K562 (cell line): Measurements from ENCODE around the gene DYNC1I1.

Source experiments
- CEBPB ChIP-seq: fragments of 450-650 bp; IDR thresholded peaks from 2 replicates; pipeline ENCODE4 v1.6.1; 2016; ENCODE audit warnings: missing genetic modification characterization, missing compliant biosample characterization
- CTCF ChIP-seq, 3 experiments: IDR thresholded peaks in 2 of 3; conservative IDR thresholded peaks in 1 of 3; 2 replicates each; pipeline ENCODE4 v1.5.1; 2011 to 2012; ENCODE audit warnings: low read length in 3 of 3, mild to moderate bottlenecking in 3 of 3, control low read depth in 2 of 3, improper control_type of control experiment in 1 of 3, inconsistent platforms in 1 of 3, low read depth in 1 of 3, mixed read lengths in 1 of 3, moderate library complexity in 1 of 3; ENCODE audit not compliant: insufficient read depth in 2 of 3
- DNMT1 ChIP-seq: fragments of 450-650 bp; IDR thresholded peaks from 2 replicates; pipeline ENCODE4 v1.6.1; 2016; ENCODE audit warnings: antibody characterized with exemption, mild to moderate bottlenecking
- HMG20A ChIP-seq: fragments of 450-650 bp; formaldehyde crosslinking; conservative IDR thresholded peaks from 2 replicates; pipeline ENCODE4 v1.4.0; 2020; ENCODE audit warnings: mild to moderate bottlenecking, mixed read lengths
- MAFF ChIP-seq: IDR thresholded peaks from 2 replicates; pipeline ENCODE4 v1.6.1; 2012; ENCODE audit warnings: low read length, improper control_type of control experiment
- SIN3A ChIP-seq, 2 experiments: fragments of 150-350 bp in 1 of 2; IDR thresholded peaks; 2 replicates each; pipeline ENCODE4 v1.6.1; 2011 to 2016; ENCODE audit warnings: borderline replicate concordance in 2 of 2, low read depth in 2 of 2, low read length in 2 of 2, mild to moderate bottlenecking in 2 of 2, moderate library complexity in 2 of 2; ENCODE audit not compliant: control insufficient read depth in 1 of 2
- ZNF232 ChIP-seq: sonication (generic); formaldehyde crosslinking; IDR thresholded peaks from 2 replicates; pipeline ENCODE4 v1.8.0; 2022; ENCODE audit warnings: mild to moderate bottlenecking, missing genetic modification reagents
- ZNF354B ChIP-seq: fragments of 250-450 bp; sonication (Bioruptor Pico); IDR thresholded peaks from 2 replicates; pipeline ENCODE4 v1.4.0; 2020

- TF ChIP-seq CTCF (IDR thresholded peaks at IDR 0.05 in 2 of 3, conservative IDR thresholded peaks at IDR 0.05 in 1 of 3; ENCODE audit: insufficient read depth in 2 of 3, low read depth in 1 of 3, low read length in 3 of 3) = no peak
- TF ChIP-seq HMG20A (CRISPR knock-in tag) = no peak
- TF ChIP-seq ZNF354B = no peak
- TF ChIP-seq DNMT1 = no peak
- no peak for TF ChIP-seq ZNF232 (CRISPR knock-in tag)
- no peak for TF ChIP-seq SIN3A (IDR thresholded peaks at IDR 0.05; ENCODE audit: borderline replicate concordance in 2 of 2, control insufficient read depth in 1 of 2, low read depth in 2 of 2, low read length in 2 of 2)
- TF ChIP-seq MAFF = no peak
- TF ChIP-seq CEBPB (tag) = no peak
Observed at GRCh38 chr7:96026611-96027010, 254.3 kb downstream of the DYNC1I1 start.
